D721Med (cell line): ENCODE results near the gene CFAP210.

Source experiments
- DNase-seq: peaks from one replicate; pipeline ENCODE4 v3.0.0; 2011; ENCODE audit warnings: low spot score; ENCODE audit not compliant: insufficient read length
- FAIRE-seq: peaks from 2 replicates; lab custom pipeline; 2011; peaks lifted over from hg19 to GRCh38; lab: Jason Lieb, UNC
- TF ChIP-seq, protein P1 (sequence below): IDR thresholded peaks from 2 replicates; pipeline ENCODE4 v1.5.1; 2012; ENCODE audit warnings: mild to moderate bottlenecking, control low read depth; ENCODE audit not compliant: insufficient read depth; ENCODE audit errors: missing control alignments

The CFAP210 gene

DNA sequence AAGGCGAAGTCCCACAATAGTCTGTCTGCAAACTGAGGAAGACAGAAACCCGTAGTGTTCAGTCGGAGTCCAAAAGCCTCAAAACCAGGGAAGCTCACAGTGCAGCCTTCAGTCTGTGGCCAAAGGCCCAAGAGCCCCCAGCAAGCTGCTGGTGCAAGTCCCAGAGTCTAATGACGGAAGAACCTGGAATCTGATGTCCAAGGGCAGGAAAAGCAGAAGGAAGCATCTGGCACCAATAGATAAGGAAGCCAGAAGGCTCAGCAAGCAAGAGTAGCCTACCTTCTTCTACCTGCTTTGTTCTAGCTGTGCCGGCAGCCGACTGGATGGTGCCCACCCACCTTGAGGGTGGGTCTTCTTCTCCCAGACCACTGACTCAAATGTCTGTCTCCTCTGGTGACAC, 21.8 kb downstream of the CFAP210 start:
- TF ChIP-seq, protein P1, sequence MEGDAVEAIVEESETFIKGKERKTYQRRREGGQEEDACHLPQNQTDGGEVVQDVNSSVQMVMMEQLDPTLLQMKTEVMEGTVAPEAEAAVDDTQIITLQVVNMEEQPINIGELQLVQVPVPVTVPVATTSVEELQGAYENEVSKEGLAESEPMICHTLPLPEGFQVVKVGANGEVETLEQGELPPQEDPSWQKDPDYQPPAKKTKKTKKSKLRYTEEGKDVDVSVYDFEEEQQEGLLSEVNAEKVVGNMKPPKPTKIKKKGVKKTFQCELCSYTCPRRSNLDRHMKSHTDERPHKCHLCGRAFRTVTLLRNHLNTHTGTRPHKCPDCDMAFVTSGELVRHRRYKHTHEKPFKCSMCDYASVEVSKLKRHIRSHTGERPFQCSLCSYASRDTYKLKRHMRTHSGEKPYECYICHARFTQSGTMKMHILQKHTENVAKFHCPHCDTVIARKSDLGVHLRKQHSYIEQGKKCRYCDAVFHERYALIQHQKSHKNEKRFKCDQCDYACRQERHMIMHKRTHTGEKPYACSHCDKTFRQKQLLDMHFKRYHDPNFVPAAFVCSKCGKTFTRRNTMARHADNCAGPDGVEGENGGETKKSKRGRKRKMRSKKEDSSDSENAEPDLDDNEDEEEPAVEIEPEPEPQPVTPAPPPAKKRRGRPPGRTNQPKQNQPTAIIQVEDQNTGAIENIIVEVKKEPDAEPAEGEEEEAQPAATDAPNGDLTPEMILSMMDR, result no peak
- FAIRE-seq (no peak), DNase-seq (no peak)

DNA sequence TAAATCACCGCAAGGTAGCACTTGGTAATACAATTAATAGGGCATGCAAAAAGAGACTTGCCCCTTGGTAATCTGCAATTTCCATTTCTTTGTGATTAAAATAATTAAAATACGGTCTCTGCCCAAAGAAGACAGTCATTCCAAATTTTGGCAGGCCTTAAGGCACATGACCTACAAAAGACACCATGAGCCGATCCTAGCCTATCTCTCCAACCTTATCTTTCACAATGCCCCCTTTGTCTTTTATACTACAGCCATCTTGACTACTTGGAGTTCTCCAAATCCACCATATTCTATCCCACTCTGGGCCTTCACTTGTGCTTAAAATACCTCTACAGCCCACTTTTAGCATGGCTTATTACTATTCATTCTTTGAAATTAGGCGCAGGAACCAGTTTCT, 23.3 kb downstream of the CFAP210 start:
- TF ChIP-seq, protein P1, result no peak
- DNase-seq (no peak), FAIRE-seq (no peak)

DNA sequence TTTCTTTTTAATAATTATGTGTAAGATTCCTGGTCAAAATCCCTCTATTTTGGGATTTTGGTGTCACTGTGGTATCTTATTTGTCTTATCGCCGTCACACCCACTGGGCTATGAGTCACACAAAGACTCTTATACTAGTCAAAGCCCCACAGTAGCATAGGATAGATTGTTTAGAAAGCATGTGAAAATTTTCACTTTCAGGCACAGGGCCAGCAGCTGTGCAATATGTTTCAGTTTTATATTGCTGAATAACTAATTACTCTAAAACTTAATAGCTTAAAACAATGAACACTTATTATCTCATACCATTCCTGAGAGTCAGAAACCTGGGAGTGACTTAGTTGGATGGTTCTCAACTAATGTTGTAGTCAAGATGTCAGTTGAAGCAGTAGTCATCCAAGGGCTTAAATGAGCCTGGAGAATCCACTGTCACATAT, 24.0 kb downstream of the CFAP210 start:
- FAIRE-seq (no peak), DNase-seq (no peak)
- TF ChIP-seq, protein P1, result no peak

DNA sequence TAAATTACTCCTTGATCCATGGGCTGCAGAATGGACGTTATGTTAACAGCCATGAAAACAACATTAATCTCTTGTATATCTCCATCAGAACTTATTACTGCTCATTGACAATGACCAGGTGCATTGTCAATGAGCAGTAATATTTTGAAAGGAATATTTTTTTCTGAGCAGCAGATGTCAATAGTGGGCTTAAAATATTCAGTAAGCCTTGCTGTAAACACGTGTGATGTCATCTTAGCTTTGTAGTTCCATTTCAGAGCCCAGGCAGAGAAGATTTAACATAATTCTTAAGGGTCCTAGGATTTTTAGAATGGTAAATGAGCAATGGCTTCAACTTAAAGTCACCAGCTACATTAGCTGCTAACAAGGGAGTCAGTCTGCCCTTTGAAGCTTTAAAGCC, 26.6 kb downstream of the CFAP210 start:
- TF ChIP-seq, protein P1, result no peak
- no peak for FAIRE-seq
- DNase-seq, result no peak

DNA sequence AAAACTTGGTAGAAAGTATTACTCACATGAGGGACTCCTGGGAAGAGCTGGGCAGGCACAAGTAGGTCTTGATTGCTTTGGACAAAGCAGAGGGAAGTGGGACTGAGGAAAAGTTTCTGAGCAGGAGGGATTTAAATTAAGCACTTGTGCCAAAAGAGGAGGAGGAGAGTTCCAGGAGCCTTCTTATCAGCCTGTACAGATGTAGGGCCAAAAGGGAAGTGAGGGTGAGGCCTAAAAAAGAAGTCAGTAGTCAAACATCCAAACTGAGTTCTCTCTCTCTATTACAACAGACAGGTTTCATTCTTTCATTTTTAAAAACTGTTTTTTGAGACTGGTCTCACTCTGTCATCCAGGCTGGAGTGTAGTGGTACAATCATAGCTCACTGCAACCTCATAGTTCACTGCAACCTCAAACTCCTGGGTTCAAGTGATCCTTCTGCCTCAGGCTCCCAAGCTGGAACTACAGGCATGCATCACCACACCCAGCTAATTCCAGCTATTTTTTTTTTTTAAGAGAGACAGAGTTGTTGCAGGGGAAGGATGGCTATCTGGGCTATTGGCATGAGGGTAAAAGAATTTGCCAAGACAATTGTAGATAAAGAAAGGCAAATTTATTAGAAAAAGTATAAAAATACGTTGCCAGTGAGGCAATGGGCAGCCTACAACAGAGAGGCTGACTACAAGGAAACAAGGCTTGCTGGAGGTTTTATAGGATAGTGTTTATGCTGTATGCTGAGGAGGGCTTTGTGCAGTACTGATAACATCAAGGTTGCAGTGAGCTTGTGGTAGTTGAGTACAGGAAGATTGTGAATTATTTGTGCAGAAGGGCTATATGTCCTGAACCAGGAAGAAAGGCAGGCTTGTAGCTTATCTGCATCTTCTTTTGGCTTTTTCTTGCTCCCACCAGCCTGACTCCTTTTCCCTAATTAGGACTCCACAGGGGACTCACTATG, 29.0 kb downstream of the CFAP210 start:
- FAIRE-seq, result no peak
- TF ChIP-seq, protein P1, result no peak
- DNase-seq, result no peak

DNA sequence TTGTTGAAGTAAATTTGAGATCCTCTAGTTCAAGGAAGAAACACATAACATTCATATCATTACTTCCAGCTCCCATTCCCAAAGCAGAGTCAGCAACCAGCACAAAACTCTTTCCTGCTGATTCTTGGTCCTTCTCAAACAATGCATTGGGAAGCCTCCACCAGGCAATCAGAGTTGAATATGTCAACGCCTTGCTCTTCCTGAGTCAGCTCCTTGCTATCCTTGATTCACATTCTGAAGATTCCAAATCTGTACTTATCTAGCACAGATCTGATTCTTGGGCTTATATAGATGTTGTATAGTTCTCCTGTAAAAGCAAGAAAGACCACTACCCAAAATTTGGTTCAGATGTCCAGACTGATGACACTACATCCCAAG, 29.6 kb downstream of the CFAP210 start:
- FAIRE-seq (no peak), DNase-seq (no peak)
- TF ChIP-seq, protein P1, result no peak

- FAIRE-seq (no peak), DNase-seq (no peak)
- TF ChIP-seq, protein P1, result no peak
Measured at GRCh38 chr2:169663247-169663646, 31.0 kb downstream of the CFAP210 start.
